Cardiac fibroblast (primary cell): ENCODE results near the gene ARHGEF17.

Experiments
- DNase-seq, 2 donors: peaks; one replicate each; pipeline versions ENCODE4 v3.0.0 to v3.0.0-alpha.2; 2010; ENCODE audit warnings: low read depth in 2 of 2
- H3K4me3 ChIP-seq, 2 donors: replicated peaks in 1 of 2; 1 replicate in 1 of 2; 2 replicates in 1 of 2; pipeline ENCODE4 v1.5.1; 2011; ENCODE audit warnings: low read depth in 2 of 2, low read length in 2 of 2, mild to moderate bottlenecking in 2 of 2, moderate library complexity in 1 of 2
- CTCF ChIP-seq: IDR thresholded peaks from one replicate; pipeline ENCODE4 v1.5.1; 2011; ENCODE audit warnings: low read depth, mild to moderate bottlenecking, low read length, inconsistent platforms

Gene ARHGEF17

GRCh38 chr11:73333640-73334383 lies 25.7 kb downstream of the ARHGEF17 start:
- H3K4me3 ChIP-seq: no peak overlapping the region
- no peak for DNase-seq
- TF ChIP-seq CTCF: no peak

- TF ChIP-seq CTCF: peak; percentile 10
- H3K4me3 ChIP-seq: no peak overlapping the region
- DNase-seq: peak; percentile 88 to 90
Measured at GRCh38 chr11:73334384-73335203, 26.5 kb downstream of the ARHGEF17 start.

DNA sequence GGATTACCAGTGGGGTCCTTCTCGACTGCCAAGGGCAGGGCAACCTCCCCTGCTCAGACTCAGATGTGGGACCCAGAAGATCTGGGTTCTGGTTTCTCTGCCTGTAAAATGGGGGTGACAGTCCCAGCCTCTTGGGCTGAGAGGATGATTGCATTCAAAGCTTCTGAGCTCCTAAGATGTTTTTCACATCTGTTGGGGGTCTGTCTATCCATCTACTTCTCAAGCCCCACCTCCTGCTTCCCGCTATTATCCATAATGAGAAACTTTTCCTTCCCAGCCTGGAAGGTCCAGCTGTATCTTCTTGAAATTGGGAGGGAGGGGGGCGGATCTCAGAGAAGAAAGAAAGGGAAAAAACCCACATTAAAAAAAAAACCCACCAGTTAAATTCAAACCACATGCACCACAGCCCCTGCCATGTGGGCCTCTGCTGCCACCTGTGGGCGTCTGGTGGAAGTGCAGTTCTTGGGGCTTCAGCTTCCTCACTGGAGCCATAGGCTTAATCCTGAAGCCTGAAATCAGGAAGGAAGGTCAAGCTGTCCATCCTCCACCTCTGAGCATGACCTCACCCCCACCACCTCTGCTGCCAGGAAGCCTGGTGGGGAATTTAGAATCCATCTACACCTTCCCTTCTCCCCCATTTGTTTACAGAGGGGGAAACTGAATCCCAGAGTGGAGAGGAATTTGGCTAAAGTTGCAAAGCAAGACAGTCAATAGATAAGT lies 27.3 kb downstream of the ARHGEF17 start:
- peak; percentile 98 for TF ChIP-seq CTCF
- no peak overlapping the region for H3K4me3 ChIP-seq
- peak; percentile 83 to 87 for DNase-seq

DNA sequence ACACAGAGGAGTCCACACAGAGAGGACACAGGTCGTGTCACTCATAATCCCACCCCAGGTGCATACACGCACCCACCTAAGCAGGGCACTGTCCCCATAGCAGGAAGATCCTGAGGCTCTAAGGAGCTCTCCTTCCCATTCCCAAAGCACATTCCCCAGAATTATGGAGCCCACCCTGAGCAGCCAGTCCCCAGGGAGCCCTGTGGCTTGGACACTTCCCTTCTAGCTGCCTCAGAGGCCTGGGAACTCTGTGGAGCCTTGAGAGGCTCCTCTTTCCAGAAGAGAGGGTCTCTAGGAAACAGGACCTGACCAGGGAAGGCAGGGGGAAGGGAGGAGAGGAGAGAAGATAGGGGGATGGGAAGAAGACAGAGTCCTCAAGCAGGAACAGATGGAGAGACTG lies 29.8 kb downstream of the ARHGEF17 start:
- TF ChIP-seq CTCF: no peak
- DNase-seq: no peak
- H3K4me3 ChIP-seq: no peak overlapping the region

DNA sequence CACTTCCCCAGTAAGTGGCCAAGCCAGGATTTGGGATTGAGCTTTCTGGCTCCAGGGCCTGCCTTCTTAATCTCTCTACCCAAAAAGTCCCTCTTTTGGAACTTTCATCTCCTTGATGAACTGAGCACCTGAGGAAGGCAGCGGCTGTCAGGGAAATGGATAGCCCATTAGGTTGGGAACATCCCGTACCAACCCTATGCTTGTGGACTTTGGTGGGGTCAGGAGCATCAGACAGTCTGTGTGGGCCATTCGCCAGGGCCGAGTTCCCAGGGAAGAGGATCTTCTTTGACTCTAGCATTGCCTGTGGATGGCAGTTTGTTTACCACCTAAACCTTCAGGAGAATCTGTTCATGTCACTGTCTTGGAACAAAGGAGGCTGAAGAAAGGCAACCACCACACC lies 30.2 kb downstream of the ARHGEF17 start:
- TF ChIP-seq CTCF: no peak
- DNase-seq: no peak
- H3K4me3 ChIP-seq: no peak overlapping the region

DNA sequence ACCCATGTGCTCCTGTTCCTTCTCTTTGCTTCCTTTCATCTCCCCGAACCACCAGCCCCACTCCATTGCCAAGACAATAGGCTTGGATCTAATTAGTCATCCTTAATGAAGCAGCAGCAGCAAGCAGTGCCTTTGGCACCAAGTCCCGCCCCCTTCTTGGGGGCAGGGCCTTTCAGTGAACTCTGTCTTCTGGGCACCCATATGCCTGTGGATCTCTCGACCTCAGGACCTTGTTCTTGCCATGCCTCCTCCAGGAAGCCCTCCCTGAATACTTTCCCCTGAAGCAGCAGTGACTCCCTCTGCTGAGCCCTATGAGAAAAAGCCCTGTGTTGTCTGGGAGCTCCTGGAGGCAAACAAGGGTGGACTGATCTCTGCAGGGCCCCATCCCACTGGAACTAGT lies 32.1 kb downstream of the ARHGEF17 start:
- no peak overlapping the region for H3K4me3 ChIP-seq
- DNase-seq: no peak
- no peak for TF ChIP-seq CTCF
